Fibroblast of lung (primary cell): Measurements from ENCODE around the gene RBBP4. TPM values are rescaled to one million over a fixed set of nuclear protein-coding genes. Genes with fewer than 3 reads are reported as not detected.

Experiments used
- DNase-seq, 2 donors: peaks; one replicate each; pipeline versions ENCODE4 v3.0.0 to v3.0.0-alpha.2; 2010; ENCODE audit warnings: low read depth in 2 of 2
- H2AFZ ChIP-seq: 2 replicates; pipeline ENCODE4 v1.5.1; 2012; ENCODE audit warnings: low read length, control low read depth, inconsistent platforms
- H3K27ac ChIP-seq: 2 replicates; pipeline ENCODE4 v1.5.1; 2011; ENCODE audit warnings: low read length, control low read depth; ENCODE audit not compliant: insufficient read depth
- H3K27me3 ChIP-seq: 2 replicates; pipeline ENCODE4 v1.5.1; 2011; ENCODE audit warnings: mild to moderate bottlenecking, low read length; ENCODE audit not compliant: control insufficient read depth, insufficient read depth
- H3K36me3 ChIP-seq: 2 replicates; pipeline ENCODE4 v1.5.1; 2011; ENCODE audit warnings: low read length; ENCODE audit not compliant: control insufficient read depth, insufficient read depth
- H3K4me1 ChIP-seq: 2 replicates; pipeline ENCODE4 v1.5.1; 2011; ENCODE audit warnings: low read length; ENCODE audit not compliant: control insufficient read depth, insufficient read depth; ENCODE audit errors: extremely low read depth
- H3K4me2 ChIP-seq: 2 replicates; pipeline ENCODE4 v1.5.1; 2011; ENCODE audit warnings: low read length, control low read depth; ENCODE audit not compliant: insufficient read depth; ENCODE audit errors: extremely low read depth
- H3K4me3 ChIP-seq, 4 experiments: fragments of 200-600 bp in 1 of 4; sonication (generic) in 1 of 4; replicated peaks in 1 of 4; 2 replicates each; pipeline ENCODE4 v1.5.1; 2011 to 2016; ENCODE audit warnings: low read length in 4 of 4, low read depth in 3 of 4, mild to moderate bottlenecking in 3 of 4, control low read depth in 2 of 4, inconsistent platforms in 1 of 4, mixed read lengths in 1 of 4; ENCODE audit not compliant: insufficient read depth in 1 of 4; ENCODE audit errors: control extremely low read depth in 1 of 4
- H3K79me2 ChIP-seq: 2 replicates; pipeline ENCODE4 v1.5.1; 2012; ENCODE audit warnings: mild to moderate bottlenecking, low read length, inconsistent platforms; ENCODE audit not compliant: control insufficient read depth, insufficient read depth
- H3K9ac ChIP-seq: 2 replicates; pipeline ENCODE4 v1.5.1; 2011; ENCODE audit warnings: mild to moderate bottlenecking, low read length, control low read depth; ENCODE audit not compliant: insufficient read depth
- H3K9me3 ChIP-seq: 2 replicates; pipeline ENCODE4 v1.5.1; 2012; ENCODE audit warnings: low read depth, low read length; ENCODE audit not compliant: control insufficient read depth, insufficient read depth
- H4K20me1 ChIP-seq: 2 replicates; pipeline ENCODE4 v1.5.1; 2011; ENCODE audit warnings: low read length; ENCODE audit not compliant: control insufficient read depth, insufficient read depth; ENCODE audit errors: extremely low read depth
- CTCF ChIP-seq, 2 donors: IDR thresholded peaks in 1 of 2; conservative IDR thresholded peaks in 1 of 2; 1 replicate in 1 of 2; 2 replicates in 1 of 2; pipeline ENCODE4 v1.5.1; 2011 to 2012; ENCODE audit warnings: low read length in 2 of 2, control low read depth in 1 of 2, inconsistent platforms in 1 of 2, low read depth in 1 of 2, mild to moderate bottlenecking in 1 of 2
- EZH2 ChIP-seq: IDR thresholded peaks from 2 replicates; pipeline ENCODE4 v1.5.1; 2012; ENCODE audit warnings: low read length, control low read depth, mild to moderate bottlenecking; ENCODE audit errors: missing control alignments
- polyA plus RNA-seq, 2 donors: library from polyadenylated mRNA; depleted of rRNA in 1 of 2; stranded (reverse) in 1 of 2; unstranded in 1 of 2; fragments of >200 nt; gene quantifications; 2 replicates each; pipeline ENCODE4 v1.2.1, GENCODE V29; 2011 to 2012; ENCODE audit warnings: missing spikeins in 1 of 2
- total RNA-seq: library from RNA; depleted of rRNA; stranded (reverse); fragments of >200 nt; gene quantifications from 2 replicates; pipeline ENCODE4 v1.2.1, GENCODE V29; 2014

Gene RBBP4
- total and polyA plus RNA-seq, 2 donors (not counting 1 experiment from before 2014, with no cell fraction given) = 92.5 to 169 TPM

- Histone ChIP-seq H3K79me2 (peaks cover 1% of the 10 kb centered on the region), H3K36me3 (peaks cover 6% of the 10 kb centered on the region), H3K9ac (no peak overlapping the region), H2AFZ (no peak overlapping the region), H3K27ac (no peak overlapping the region), H3K4me1 (peaks cover 2% of the 10 kb centered on the region), H3K4me2 (no peak overlapping the region), H3K9me3 (no peaks in the 10 kb centered on the region), H3K4me3 (no peak overlapping the region), H4K20me1 (no peaks in the 10 kb centered on the region), H3K27me3 (no peaks in the 10 kb centered on the region)
- DNase-seq = no peak
- TF ChIP-seq EZH2 (no peak), CTCF (conservative IDR thresholded peaks at IDR 0.05 in 1 of 2, IDR thresholded peaks at IDR 0.05 in 1 of 2; ENCODE audit: low read depth in 1 of 2, low read length in 2 of 2) (no peak)
These were observed 35.4 kb downstream of the RBBP4 start for GRCh38 chr1:32686387-32686786.

- TF ChIP-seq CTCF (conservative IDR thresholded peaks at IDR 0.05 in 1 of 2, IDR thresholded peaks at IDR 0.05 in 1 of 2; ENCODE audit: low read depth in 1 of 2, low read length in 2 of 2) (no peak), EZH2 (no peak)
- Histone ChIP-seq H3K36me3 (peaks cover 4% of the 10 kb centered on the region), H3K9ac (no peak overlapping the region), H3K9me3 (no peaks in the 10 kb centered on the region), H2AFZ (no peak overlapping the region), H4K20me1 (no peaks in the 10 kb centered on the region), H3K27me3 (no peaks in the 10 kb centered on the region), H3K4me2 (no peak overlapping the region), H3K4me1 (peaks cover 19% of the 10 kb centered on the region), H3K79me2 (no peaks in the 10 kb centered on the region), H3K4me3 (no peak overlapping the region), H3K27ac (no peak overlapping the region)
- DNase-seq = no peak
These were observed 42.6 kb downstream of the RBBP4 start for GRCh38 chr1:32693455-32694174.

GRCh38 chr1:32695098-32695904 lies 44.3 kb downstream of the RBBP4 start:
- Histone ChIP-seq H3K79me2 (peaks cover 5% of the 10 kb centered on the region), H3K27me3 (no peaks in the 10 kb centered on the region), H4K20me1 (no peaks in the 10 kb centered on the region), H3K4me2 (peak overlapping the region; percentile 23), H3K4me1 (peaks cover 19% of the 10 kb centered on the region), H3K27ac (peak overlapping the region; percentile 39), H3K9me3 (no peaks in the 10 kb centered on the region), H2AFZ (no peak overlapping the region), H3K4me3 (no peak overlapping the region), H3K36me3 (peaks cover 4% of the 10 kb centered on the region), H3K9ac (no peak overlapping the region)
- no peak for TF ChIP-seq EZH2
- DNase-seq = peak; percentile 67 to 84
